HUES64 (cell line): ENCODE data around the gene ZDHHC8.

Source experiments
- H3K27ac ChIP-seq: 2 replicates; pipeline ENCODE4 v1.7.0; 2013; ENCODE audit warnings: low read depth, low read length, inconsistent platforms
- H3K27me3 ChIP-seq: 2 replicates; pipeline ENCODE4 v1.6.1; 2013; ENCODE audit warnings: mild to moderate bottlenecking, low read length; ENCODE audit not compliant: insufficient read depth
- H3K36me3 ChIP-seq: 2 replicates; pipeline ENCODE4 v1.6.1; 2013; ENCODE audit warnings: mild to moderate bottlenecking, low read length; ENCODE audit not compliant: insufficient read depth
- H3K4me1 ChIP-seq: 2 replicates; pipeline ENCODE4 v1.6.1; 2013; ENCODE audit warnings: mild to moderate bottlenecking, low read length, moderate library complexity; ENCODE audit not compliant: insufficient read depth
- H3K4me3 ChIP-seq: 2 replicates; pipeline ENCODE4 v1.5.1; 2013; ENCODE audit warnings: mild to moderate bottlenecking, low read length, moderate library complexity
- H3K9ac ChIP-seq: 2 replicates; pipeline ENCODE4 v1.6.1; 2013; ENCODE audit warnings: mild to moderate bottlenecking, low read depth, low read length
- H3K9me3 ChIP-seq: 2 replicates; pipeline ENCODE4 v1.6.1; 2013; ENCODE audit warnings: low read depth, low read length; ENCODE audit not compliant: insufficient read depth
- WGBS: fragments of 150-250, 120-280 bp; methylation state at CpG from one replicate; pipeline ENCODE4 v1.1.7; 2013; ENCODE audit warnings: missing lambda C conversion rate; 5-methylcytosine and 5-hydroxymethylcytosine counted together

The ZDHHC8 gene

GRCh38 chr22:20099099-20099711 lies 32.4 kb upstream of the ZDHHC8 start:
- H3K4me3 ChIP-seq: no peak overlapping the region
- 94% methylated on average over 6 of the region's 6 CpGs for WGBS
- H3K9ac ChIP-seq: no peak overlapping the region
- no peaks in the 10 kb centered on the region for H3K27me3 ChIP-seq
- no peak overlapping the region for H3K27ac ChIP-seq
- H3K4me1 ChIP-seq: 0 out of 2 replicates have a peak, but pooled peaks cover 4% of the 10 kb centered on the region
- peaks cover 91% of the 10 kb centered on the region for H3K36me3 ChIP-seq
- H3K9me3 ChIP-seq: no peaks in the 10 kb centered on the region

- WGBS: 95% methylated on average over 8 of the region's 8 CpGs
- H3K4me3 ChIP-seq: no peak overlapping the region
- H3K27me3 ChIP-seq: no peaks in the 10 kb centered on the region
- no peak overlapping the region for H3K27ac ChIP-seq
- peaks cover 90% of the 10 kb centered on the region for H3K36me3 ChIP-seq
- 0 out of 2 replicates have a peak, but pooled peaks cover 4% of the 10 kb centered on the region for H3K4me1 ChIP-seq
- no peak overlapping the region for H3K9ac ChIP-seq
- H3K9me3 ChIP-seq: no peaks in the 10 kb centered on the region
Observed at GRCh38 chr22:20101638-20102037, 30.0 kb upstream of the ZDHHC8 start.

- Histone ChIP-seq H3K4me1 (0 out of 2 replicates have a peak, but pooled peaks cover 4% of the 10 kb centered on the region), H3K27ac (no peak overlapping the region), H3K9me3 (no peaks in the 10 kb centered on the region), H3K27me3 (no peaks in the 10 kb centered on the region), H3K36me3 (peaks cover 90% of the 10 kb centered on the region), H3K4me3 (no peak overlapping the region), H3K9ac (no peak overlapping the region)
- WGBS: 95% methylated on average over 12 of the region's 12 CpGs
Observed at GRCh38 chr22:20102203-20102780, 29.3 kb upstream of the ZDHHC8 start.

GRCh38 chr22:20105456-20106204 lies 26.0 kb upstream of the ZDHHC8 start:
- no peak overlapping the region for H3K27ac ChIP-seq
- no peaks in the 10 kb centered on the region for H3K4me1 ChIP-seq
- no peak overlapping the region for H3K4me3 ChIP-seq
- 97% methylated on average over 7 of the region's 7 CpGs for WGBS
- no peaks in the 10 kb centered on the region for H3K27me3 ChIP-seq
- peaks cover 93% of the 10 kb centered on the region for H3K36me3 ChIP-seq
- no peak overlapping the region for H3K9ac ChIP-seq
- no peaks in the 10 kb centered on the region for H3K9me3 ChIP-seq

- WGBS: 95% methylated on average over 20 of the region's 20 CpGs
- Histone ChIP-seq H3K9ac (no peak overlapping the region), H3K4me1 (no peaks in the 10 kb centered on the region), H3K36me3 (peaks cover 93% of the 10 kb centered on the region), H3K4me3 (no peak overlapping the region), H3K27me3 (no peaks in the 10 kb centered on the region), H3K9me3 (no peaks in the 10 kb centered on the region), H3K27ac (no peak overlapping the region)
Observed at GRCh38 chr22:20106205-20106848, 25.3 kb upstream of the ZDHHC8 start.

- 96% methylated on average over 10 of the region's 10 CpGs for WGBS
- peaks cover 92% of the 10 kb centered on the region for H3K36me3 ChIP-seq
Observed at GRCh38 chr22:20106849-20107237, 24.8 kb upstream of the ZDHHC8 start.

GRCh38 chr22:20107471-20107901 lies 24.1 kb upstream of the ZDHHC8 start:
- H3K36me3 ChIP-seq: peaks cover 92% of the 10 kb centered on the region
- WGBS: 96% methylated on average over 7 of the region's 7 CpGs
- H3K27ac ChIP-seq: no peak overlapping the region
- no peaks in the 10 kb centered on the region for H3K27me3 ChIP-seq
- no peaks in the 10 kb centered on the region for H3K4me1 ChIP-seq
- H3K4me3 ChIP-seq: no peak overlapping the region
- no peaks in the 10 kb centered on the region for H3K9me3 ChIP-seq
- no peak overlapping the region for H3K9ac ChIP-seq

More at GRCh38 chr22:20106849-20107237, 24.8 kb upstream of the ZDHHC8 start:
- Histone ChIP-seq H3K9me3 (no peaks in the 10 kb centered on the region), H3K4me3 (no peak overlapping the region), H3K27me3 (no peaks in the 10 kb centered on the region), H3K9ac (no peak overlapping the region), H3K27ac (no peak overlapping the region), H3K4me1 (no peaks in the 10 kb centered on the region)

- H3K27ac ChIP-seq: no peak overlapping the region
- WGBS: 93% methylated on average over 13 of the region's 13 CpGs
- H3K9me3 ChIP-seq: no peaks in the 10 kb centered on the region
- no peak overlapping the region for H3K9ac ChIP-seq
- no peaks in the 10 kb centered on the region for H3K27me3 ChIP-seq
- no peaks in the 10 kb centered on the region for H3K4me1 ChIP-seq
- H3K4me3 ChIP-seq: no peak overlapping the region
- peaks cover 94% of the 10 kb centered on the region for H3K36me3 ChIP-seq
Observed at GRCh38 chr22:20107951-20108756, 23.4 kb upstream of the ZDHHC8 start.

- Histone ChIP-seq H3K36me3 (peaks cover 90% of the 10 kb centered on the region), H3K27me3 (no peaks in the 10 kb centered on the region), H3K27ac (no peak overlapping the region), H3K4me3 (no peak overlapping the region), H3K9me3 (no peaks in the 10 kb centered on the region), H3K9ac (no peak overlapping the region), H3K4me1 (no peaks in the 10 kb centered on the region)
- WGBS: 89% methylated on average over 12 of the region's 12 CpGs
Observed at GRCh38 chr22:20108757-20109230, 22.8 kb upstream of the ZDHHC8 start.

GRCh38 chr22:20109411-20110358 lies 21.9 kb upstream of the ZDHHC8 start:
- H3K27ac ChIP-seq: no peak overlapping the region
- H3K4me1 ChIP-seq: no peaks in the 10 kb centered on the region
- 95% methylated on average over 23 of the region's 23 CpGs for WGBS
- H3K36me3 ChIP-seq: peaks cover 93% of the 10 kb centered on the region
- no peaks in the 10 kb centered on the region for H3K27me3 ChIP-seq
- no peak overlapping the region for H3K9ac ChIP-seq
- H3K9me3 ChIP-seq: no peaks in the 10 kb centered on the region
- no peak overlapping the region for H3K4me3 ChIP-seq
